ENCODE results near the gene FAM9C. TPM values are rescaled to one million over a fixed set of nuclear protein-coding genes. Genes with fewer than 3 reads are reported as not detected.

Gene FAM9C
- total RNA-seq, 1 experiment from 2014 or later: not detected

GRCh38 chrX:13001097-13001496, 43.3 kb downstream of the FAM9C start:
- no peaks in the 10 kb centered on the region for H3K9me3 ChIP-seq (ENCODE audit: control insufficient read depth in 1 of 2, insufficient read depth in 1 of 2, low read depth in 1 of 2, low read length in 2 of 2)
- no peak overlapping the region for H2AFZ ChIP-seq (ENCODE audit: low read depth, low read length, poor library complexity, severe bottlenecking)
- H3K9me2 ChIP-seq (ENCODE audit: insufficient read depth): no peaks in the 10 kb centered on the region
- no peaks in the 10 kb centered on the region for H3K79me2 ChIP-seq (ENCODE audit: insufficient read depth, low read length)
- no peak overlapping the region for H3K9ac ChIP-seq (ENCODE audit: low read length)
- no peaks in the 10 kb centered on the region for H3K4me1 ChIP-seq (ENCODE audit: control insufficient read depth in 1 of 2, insufficient read depth in 2 of 2, low read length in 2 of 2)
- ChIA-PET CTCF (no interaction called here), POLR2A (no interaction called here), RAD21 (ENCODE audit: low non-redundant PET in 1 of 2, low total read pairs in 2 of 2, uncharacterized antibody in 2 of 2, unreplicated experiment in 2 of 2) (no interaction called here)
- H3K27me3 ChIP-seq (ENCODE audit: insufficient read depth, low read length): no peaks in the 10 kb centered on the region
- H3K4me3 ChIP-seq (replicated peaks in 1 of 2; ENCODE audit: low read depth in 1 of 2, low read length in 2 of 2): no peak overlapping the region
- no peaks in the 10 kb centered on the region for H3K36me3 ChIP-seq (ENCODE audit: control insufficient read depth in 1 of 2, insufficient read depth in 2 of 2, low read length in 2 of 2)
- ATAC-seq (no peak), DNase-seq (ENCODE audit: low read depth, low spot score) (no peak)
- no TSS peak for BruUV-seq (replicated peaks)
- no peak for TF ChIP-seq POLR2AphosphoS5 (IDR thresholded peaks at IDR 0.05; ENCODE audit: low read depth, low read length)
- TF ChIP-seq YY1 (IDR thresholded peaks at IDR 0.05; ENCODE audit: extremely low read depth, insufficient replicate concordance, low read depth, low read length): no peak
- TF ChIP-seq, protein P1, sequence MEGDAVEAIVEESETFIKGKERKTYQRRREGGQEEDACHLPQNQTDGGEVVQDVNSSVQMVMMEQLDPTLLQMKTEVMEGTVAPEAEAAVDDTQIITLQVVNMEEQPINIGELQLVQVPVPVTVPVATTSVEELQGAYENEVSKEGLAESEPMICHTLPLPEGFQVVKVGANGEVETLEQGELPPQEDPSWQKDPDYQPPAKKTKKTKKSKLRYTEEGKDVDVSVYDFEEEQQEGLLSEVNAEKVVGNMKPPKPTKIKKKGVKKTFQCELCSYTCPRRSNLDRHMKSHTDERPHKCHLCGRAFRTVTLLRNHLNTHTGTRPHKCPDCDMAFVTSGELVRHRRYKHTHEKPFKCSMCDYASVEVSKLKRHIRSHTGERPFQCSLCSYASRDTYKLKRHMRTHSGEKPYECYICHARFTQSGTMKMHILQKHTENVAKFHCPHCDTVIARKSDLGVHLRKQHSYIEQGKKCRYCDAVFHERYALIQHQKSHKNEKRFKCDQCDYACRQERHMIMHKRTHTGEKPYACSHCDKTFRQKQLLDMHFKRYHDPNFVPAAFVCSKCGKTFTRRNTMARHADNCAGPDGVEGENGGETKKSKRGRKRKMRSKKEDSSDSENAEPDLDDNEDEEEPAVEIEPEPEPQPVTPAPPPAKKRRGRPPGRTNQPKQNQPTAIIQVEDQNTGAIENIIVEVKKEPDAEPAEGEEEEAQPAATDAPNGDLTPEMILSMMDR (IDR thresholded peaks at IDR 0.05 in 2 of 3, conservative IDR thresholded peaks at IDR 0.05 in 1 of 3; ENCODE audit: borderline replicate concordance in 1 of 3, insufficient read depth in 1 of 3, low read depth in 2 of 3, low read length in 2 of 3): no peak
- TF ChIP-seq ATF3 (IDR thresholded peaks at IDR 0.05): no peak
- TF ChIP-seq EZH2 (IDR thresholded peaks at IDR 0.05): no peak
- TF ChIP-seq SRF (IDR thresholded peaks at IDR 0.05; ENCODE audit: low read depth): no peak
- no peak for TF ChIP-seq SP1 (IDR thresholded peaks at IDR 0.05; ENCODE audit: low read depth)
- no peak for TF ChIP-seq MAX (IDR thresholded peaks at IDR 0.05)
- TF ChIP-seq TCF7L2 (IDR thresholded peaks at IDR 0.05; ENCODE audit: borderline replicate concordance, extremely low read depth, insufficient read depth, insufficient read length): no peak
- no peak for TF ChIP-seq ZFX (IDR thresholded peaks at IDR 0.05)
- no peak for TF ChIP-seq EZH2phosphoT487 (IDR thresholded peaks at IDR 0.05; ENCODE audit: borderline replicate concordance)
- TF ChIP-seq ZBTB33 (IDR thresholded peaks at IDR 0.05; ENCODE audit: extremely low read depth, insufficient replicate concordance, low read length): no peak
- no peak for TF ChIP-seq SIN3A (IDR thresholded peaks at IDR 0.05; ENCODE audit: low read depth)
- no peak for TF ChIP-seq EGR1 (IDR thresholded peaks at IDR 0.05; ENCODE audit: low read depth)
- TF ChIP-seq CBX3 (IDR thresholded peaks at IDR 0.05; ENCODE audit: low read depth): no peak
- no peak for TF ChIP-seq JUND (IDR thresholded peaks at IDR 0.05)
- TF ChIP-seq ZNF274 (IDR thresholded peaks at IDR 0.05; ENCODE audit: low read depth, low read length): no peak
- no peak for TF ChIP-seq FOSL1 (IDR thresholded peaks at IDR 0.05; ENCODE audit: low read depth)
- no peak for TF ChIP-seq CEBPB (IDR thresholded peaks at IDR 0.05; ENCODE audit: low read depth)
- no peak overlapping the region for H3K27ac ChIP-seq (ENCODE audit: low read depth, low read length)
- no peak overlapping the region for H3K4me2 ChIP-seq (ENCODE audit: low read length)
- intact Hi-C loops (cut with micrococcal nuclease): no loop called here
- no peaks in the 10 kb centered on the region for H4K20me1 ChIP-seq (ENCODE audit: insufficient read depth)
